Left ventricle myocardium inferior (tissue), 1 donor: ENCODE results near the gene CTNNA2. TPM values are rescaled to one million over a fixed set of nuclear protein-coding genes. Genes with fewer than 3 reads are reported as not detected.

ENCODE experiments used
- DNase-seq: peaks from one replicate; pipeline ENCODE4 v3.0.0-alpha.2; 2020
- H3K27ac ChIP-seq: fragments of 200-600 bp; replicated peaks from 2 replicates; pipeline ENCODE4 v1.8.0; 2021
- H3K27me3 ChIP-seq: fragments of 200-600 bp; 2 replicates; pipeline ENCODE4 v1.8.0; 2021; ENCODE audit warnings: low read depth
- H3K36me3 ChIP-seq: fragments of 200-600 bp; 2 replicates; pipeline ENCODE4 v1.8.0; 2021
- H3K4me1 ChIP-seq: fragments of 200-600 bp; 2 replicates; pipeline ENCODE4 v1.8.0; 2021
- H3K4me3 ChIP-seq: fragments of 200-600 bp; 2 replicates; pipeline ENCODE4 v1.8.0; 2021; ENCODE audit warnings: mild to moderate bottlenecking, moderate library complexity
- H3K9me3 ChIP-seq: fragments of 200-600 bp; replicated peaks from 2 replicates; pipeline ENCODE4 v1.8.0; 2021
- CTCF ChIP-seq: fragments of 200-600 bp; IDR thresholded peaks from 2 replicates; pipeline ENCODE4 v1.8.0; 2021; ENCODE audit warnings: antibody characterized with exemption, mild to moderate bottlenecking, borderline replicate concordance
- intact Hi-C: fragments of 100-400 bp; cut with micrococcal nuclease; formaldehyde crosslinking; loops from one replicate; pipeline ENCODE4 v1.11.0; 2022
- total RNA-seq: library from RNA; stranded (reverse); fragmentation: NEBNext Ultra II Directional; extraction: Animal tissue kit (Norgen Biotek cat#: 25700); gene quantifications from one replicate; pipeline ENCODE4 v1.2.1, GENCODE V29; 2021
- donor health status: DM: no; HTN: yes; CAD: no; lungs with severe emphysema.

CTNNA2 gene
- total RNA-seq, 1 donor from 2014 or later = not detected

GRCh38 chr2:80515964-80516363, 1003.1 kb downstream of the CTNNA2 start:
- no peak for TF ChIP-seq CTCF
- Histone ChIP-seq H3K4me1 (no peaks in the 10 kb centered on the region), H3K27ac (no peak overlapping the region), H3K36me3 (no peaks in the 10 kb centered on the region), H3K4me3 (no peak overlapping the region), H3K27me3 (peaks cover 4% of the 10 kb centered on the region), H3K9me3 (no peaks in the 10 kb centered on the region)
- no peak for DNase-seq
- intact Hi-C loops = no loop called here

GRCh38 chr2:80517316-80517715, 1004.5 kb downstream of the CTNNA2 start:
- Histone ChIP-seq H3K9me3 (no peaks in the 10 kb centered on the region), H3K4me3 (no peak overlapping the region), H3K4me1 (no peaks in the 10 kb centered on the region), H3K27ac (no peak overlapping the region), H3K36me3 (no peaks in the 10 kb centered on the region), H3K27me3 (peaks cover 4% of the 10 kb centered on the region)
- no peak for TF ChIP-seq CTCF
- no peak for DNase-seq
- intact Hi-C loops = no loop called here

- no peak overlapping the region for H3K27ac ChIP-seq
- intact Hi-C loops = no loop called here
- no peak for DNase-seq
- no peaks in the 10 kb centered on the region for H3K9me3 ChIP-seq
- TF ChIP-seq CTCF = no peak
- peaks cover 4% of the 10 kb centered on the region for H3K27me3 ChIP-seq
- no peaks in the 10 kb centered on the region for H3K4me1 ChIP-seq
- H3K36me3 ChIP-seq = no peaks in the 10 kb centered on the region
- no peak overlapping the region for H3K4me3 ChIP-seq
Measured at GRCh38 chr2:80519121-80519643, 1006.3 kb downstream of the CTNNA2 start.

GRCh38 chr2:80519699-80520291, 1006.9 kb downstream of the CTNNA2 start:
- H3K4me3 ChIP-seq = no peak overlapping the region
- intact Hi-C loops = no loop called here
- H3K9me3 ChIP-seq = no peaks in the 10 kb centered on the region
- H3K27me3 ChIP-seq = peaks cover 4% of the 10 kb centered on the region
- TF ChIP-seq CTCF = no peak
- DNase-seq = no peak
- H3K36me3 ChIP-seq = no peaks in the 10 kb centered on the region
- H3K4me1 ChIP-seq = no peaks in the 10 kb centered on the region
- H3K27ac ChIP-seq = no peak overlapping the region

- DNase-seq = no peak
- no peak for TF ChIP-seq CTCF
- H3K4me3 ChIP-seq = no peak overlapping the region
- no peaks in the 10 kb centered on the region for H3K36me3 ChIP-seq
- H3K9me3 ChIP-seq = no peaks in the 10 kb centered on the region
- intact Hi-C loops = no loop called here
- no peaks in the 10 kb centered on the region for H3K27me3 ChIP-seq
- no peak overlapping the region for H3K27ac ChIP-seq
- no peaks in the 10 kb centered on the region for H3K4me1 ChIP-seq
Measured at GRCh38 chr2:80525152-80525551, 1012.3 kb downstream of the CTNNA2 start.
